ENCODE results near the gene GPHN. TPM values are rescaled to one million over a fixed set of nuclear protein-coding genes. Genes with fewer than 3 reads are reported as not detected.

Gene GPHN
- total and polyA plus RNA-seq, 2 of the 8 experiments (the other 6 are each of a cell fraction or from before 2014, with no cell fraction given): 6.0 to 16.0 TPM

DNA sequence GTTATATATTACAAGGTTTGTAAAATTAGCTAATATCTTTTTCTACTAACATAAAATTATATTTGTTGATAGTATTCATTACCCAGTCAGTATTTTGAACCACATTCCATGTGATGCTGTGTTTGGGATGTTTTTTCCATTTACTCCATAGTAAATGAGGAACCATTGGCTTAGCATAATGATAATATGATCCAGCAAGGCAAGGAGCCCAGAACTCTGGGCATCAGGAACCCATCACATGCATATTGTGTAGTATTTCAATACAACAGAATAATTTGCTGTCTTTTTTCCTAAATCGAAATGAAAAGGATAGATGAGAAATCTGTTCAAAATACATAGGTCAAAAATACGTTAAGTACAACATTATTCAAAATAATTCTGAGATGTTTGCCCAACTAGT lies 632.6 kb downstream of the GPHN start:
- no peak overlapping the region for H3K4me2 ChIP-seq (ENCODE audit: insufficient read depth in 1 of 2, low read depth in 2 of 2, low read length in 2 of 2)
- H4K8ac ChIP-seq (ENCODE audit: extremely low read depth, insufficient read depth, low read length): no peak overlapping the region
- no peak overlapping the region for H2BK5ac ChIP-seq (ENCODE audit: low read depth, low read length)
- no peak overlapping the region for H2BK12ac ChIP-seq (ENCODE audit: low read depth, low read length)
- H3K27ac ChIP-seq (ENCODE audit: low read depth, low read length): no peak overlapping the region
- no peak overlapping the region for H4K91ac ChIP-seq (replicated peaks; ENCODE audit: insufficient read length, low read length)
- H3K79me2 ChIP-seq (ENCODE audit: control insufficient read depth in 1 of 2, insufficient read depth in 2 of 2, low read length in 2 of 2): no peaks in the 10 kb centered on the region
- no peak overlapping the region for H3K9ac ChIP-seq (replicated peaks in 1 of 4; ENCODE audit: extremely low read depth in 1 of 4, low read depth in 3 of 4, low read length in 3 of 4)
- no peaks in the 10 kb centered on the region for H3K36me3 ChIP-seq (ENCODE audit: control insufficient read depth in 2 of 4, insufficient read depth in 4 of 4, low read length in 3 of 4)
- POLR2A ChIA-PET (ENCODE audit: partially characterized antibody): no interaction called here
- H2BK15ac ChIP-seq (ENCODE audit: low read length): no peak overlapping the region
- no peak overlapping the region for H2AK5ac ChIP-seq (ENCODE audit: low read depth, low read length)
- H3K23ac ChIP-seq (ENCODE audit: insufficient read length): no peak overlapping the region
- H3K79me1 ChIP-seq (ENCODE audit: low read depth, low read length): no peaks in the 10 kb centered on the region
- no peak overlapping the region for H3K18ac ChIP-seq (ENCODE audit: extremely low read depth, low read length)
- H2BK120ac ChIP-seq (replicated peaks; ENCODE audit: low read depth, low read length): no peak overlapping the region
- no peaks in the 10 kb centered on the region for H3K4me1 ChIP-seq (replicated peaks in 1 of 4; ENCODE audit: control insufficient read depth in 3 of 4, insufficient read depth in 4 of 4, low read length in 3 of 4)
- no peak for FAIRE-seq
- no peaks in the 10 kb centered on the region for H3K23me2 ChIP-seq (ENCODE audit: low read depth, low read length)
- H3K14ac ChIP-seq (ENCODE audit: insufficient read length): no peak overlapping the region
- CTCF ChIA-PET (ENCODE audit: partially characterized antibody): interaction anchor here (0.7 to 1.0 kb wide), 4 partner anchors 11 to 145 kb away, joined by 3 to 4 read pairs (median 3); no protein-coding TSS in a partner anchor
- no peaks in the 10 kb centered on the region for H4K20me1 ChIP-seq (replicated peaks in 1 of 2; ENCODE audit: control insufficient read depth in 1 of 2, insufficient read depth in 2 of 2, low read length in 2 of 2)
- no peak overlapping the region for H3K56ac ChIP-seq (replicated peaks; ENCODE audit: insufficient read length, low read depth, low read length)
- H3K9me3 ChIP-seq (ENCODE audit: insufficient read depth in 2 of 2, low read depth in 1 of 2, low read length in 1 of 2): no peaks in the 10 kb centered on the region
- H2AFZ ChIP-seq (ENCODE audit: low read length): no peak overlapping the region
- 83% methylated on average over 2 of the region's 2 CpGs; no CpG with 5 or more reads in 1 of the 2 experiments for WGBS, 2 experiments (ENCODE audit: extremely low coverage in 1 of 2, insufficient coverage in 1 of 2, insufficient read length in 1 of 2, insufficient replicate concordance in 2 of 2, low coverage in 1 of 2, low lambda C conversion rate in 2 of 2, missing lambda C conversion rate in 1 of 2)
- no peak overlapping the region for H4K5ac ChIP-seq (ENCODE audit: insufficient read length, low read depth, low read length)
- H3K27me3 ChIP-seq (replicated peaks in 1 of 4; ENCODE audit: control insufficient read depth in 3 of 4, extremely low read depth in 1 of 4, insufficient read depth in 3 of 4, low read length in 3 of 4): no peaks in the 10 kb centered on the region
- DNase-seq (ENCODE audit: low read depth in 1 of 2, low spot score in 2 of 2): no peak
- no peak overlapping the region for H3K4me3 ChIP-seq (ENCODE audit: extremely low read depth in 1 of 4, insufficient read depth in 2 of 4, low read depth in 3 of 4, low read length in 4 of 4)
- no peak overlapping the region for H3K4ac ChIP-seq (replicated peaks; ENCODE audit: insufficient read length, low read depth, low read length)
- H2BK20ac ChIP-seq (ENCODE audit: low read length): no peak overlapping the region
- no peak for TF ChIP-seq SIN3A (conservative IDR thresholded peaks at IDR 0.05 in 1 of 2, IDR thresholded peaks at IDR 0.05 in 1 of 2; ENCODE audit: low read depth in 1 of 2, low read length in 2 of 2)
- no peak for TF ChIP-seq KDM5A (IDR thresholded peaks at IDR 0.05; ENCODE audit: low read length)
- no peak for TF ChIP-seq POU5F1 (IDR thresholded peaks at IDR 0.05; ENCODE audit: low read depth, low read length)
- no peak for TF ChIP-seq EP300 (IDR thresholded peaks at IDR 0.05; ENCODE audit: borderline replicate concordance in 1 of 2, low read depth in 2 of 2, low read length in 2 of 2)
- no peak for TF ChIP-seq NRF1 (IDR thresholded peaks at IDR 0.05; ENCODE audit: low read depth, low read length)
- TF ChIP-seq, protein P1, sequence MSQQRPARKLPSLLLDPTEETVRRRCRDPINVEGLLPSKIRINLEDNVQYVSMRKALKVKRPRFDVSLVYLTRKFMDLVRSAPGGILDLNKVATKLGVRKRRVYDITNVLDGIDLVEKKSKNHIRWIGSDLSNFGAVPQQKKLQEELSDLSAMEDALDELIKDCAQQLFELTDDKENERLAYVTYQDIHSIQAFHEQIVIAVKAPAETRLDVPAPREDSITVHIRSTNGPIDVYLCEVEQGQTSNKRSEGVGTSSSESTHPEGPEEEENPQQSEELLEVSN (IDR thresholded peaks at IDR 0.05): no peak
- TF ChIP-seq CHD1 (IDR thresholded peaks at IDR 0.05; ENCODE audit: low read depth, low read length): no peak
- no peak for TF ChIP-seq BACH1 (IDR thresholded peaks at IDR 0.05; ENCODE audit: low read length)
- TF ChIP-seq YY1 (IDR thresholded peaks at IDR 0.05; ENCODE audit: low read depth, low read length): no peak
- TF ChIP-seq, protein P2, sequence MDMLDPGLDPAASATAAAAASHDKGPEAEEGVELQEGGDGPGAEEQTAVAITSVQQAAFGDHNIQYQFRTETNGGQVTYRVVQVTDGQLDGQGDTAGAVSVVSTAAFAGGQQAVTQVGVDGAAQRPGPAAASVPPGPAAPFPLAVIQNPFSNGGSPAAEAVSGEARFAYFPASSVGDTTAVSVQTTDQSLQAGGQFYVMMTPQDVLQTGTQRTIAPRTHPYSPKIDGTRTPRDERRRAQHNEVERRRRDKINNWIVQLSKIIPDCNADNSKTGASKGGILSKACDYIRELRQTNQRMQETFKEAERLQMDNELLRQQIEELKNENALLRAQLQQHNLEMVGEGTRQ (IDR thresholded peaks at IDR 0.05; ENCODE audit: low read length): no peak
- TF ChIP-seq, protein P3, sequence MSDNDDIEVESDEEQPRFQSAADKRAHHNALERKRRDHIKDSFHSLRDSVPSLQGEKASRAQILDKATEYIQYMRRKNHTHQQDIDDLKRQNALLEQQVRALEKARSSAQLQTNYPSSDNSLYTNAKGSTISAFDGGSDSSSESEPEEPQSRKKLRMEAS (IDR thresholded peaks at IDR 0.05): no peak
- TF ChIP-seq NANOG (IDR thresholded peaks at IDR 0.05; ENCODE audit: insufficient read depth, low read depth, low read length, poor library complexity, severe bottlenecking): no peak
- no peak for TF ChIP-seq SP2 (IDR thresholded peaks at IDR 0.05; ENCODE audit: low read length)

All from H1 (cell line).